GM23338 (cell line): Measurements from ENCODE around the gene CDON. TPM values are rescaled to one million over a fixed set of nuclear protein-coding genes. Genes with fewer than 3 reads are reported as not detected.

ENCODE experiments used
- ATAC-seq: fragments of 200-7000 bp; cut with Tn5 transposase; 3 replicates; pipeline ENCODE4 v1.9.1; 2020
- DNase-seq: peaks from one replicate; pipeline ENCODE4 v3.0.0-alpha.2; 2015; ENCODE audit warnings: low spot score
- H2AFZ ChIP-seq: fragments of 200-600 bp; sonication (generic); 2 replicates; pipeline ENCODE4 v1.8.0; 2016; ENCODE audit warnings: antibody characterized with exemption, mild to moderate bottlenecking, moderate library complexity
- H3F3A ChIP-seq: fragments of 200-600 bp; sonication (generic); replicated peaks from 2 replicates; pipeline ENCODE4 v1.8.0; 2017; ENCODE audit warnings: antibody characterized with exemption, mixed run types, low read depth
- H3K27ac ChIP-seq: fragments of 200-600 bp; sonication (generic); 2 replicates; pipeline ENCODE4 v1.6.1; 2016; ENCODE audit warnings: low read depth
- H3K27me3 ChIP-seq: fragments of 200-600 bp; sonication (generic); 2 replicates; pipeline ENCODE4 v1.8.0; 2016; ENCODE audit warnings: mild to moderate bottlenecking, mixed run types, moderate library complexity; ENCODE audit not compliant: insufficient read depth
- H3K36me3 ChIP-seq: fragments of 200-600 bp; sonication (generic); 2 replicates; pipeline ENCODE4 v1.8.0; 2016; ENCODE audit warnings: mild to moderate bottlenecking; ENCODE audit not compliant: insufficient read depth
- H3K4me1 ChIP-seq: fragments of 200-600 bp; sonication (generic); 2 replicates; pipeline ENCODE4 v1.8.0; 2016; ENCODE audit warnings: mild to moderate bottlenecking, moderate library complexity; ENCODE audit not compliant: insufficient read depth
- H3K4me2 ChIP-seq: fragments of 200-600 bp; sonication (generic); 2 replicates; pipeline ENCODE4 v1.7.1; 2017; ENCODE audit warnings: mixed run types
- H3K4me3 ChIP-seq: fragments of 200-600 bp; sonication (generic); 2 replicates; pipeline ENCODE4 v1.6.1; 2016; ENCODE audit warnings: mixed run types
- H3K79me2 ChIP-seq: fragments of 200-600 bp; sonication (generic); replicated peaks from 2 replicates; pipeline ENCODE4 v1.8.0; 2017; ENCODE audit warnings: mild to moderate bottlenecking; ENCODE audit not compliant: insufficient read depth
- H3K9me2 ChIP-seq: fragments of 200-600 bp; sonication (generic); 2 replicates; pipeline ENCODE4 v1.8.0; 2017; ENCODE audit not compliant: insufficient read depth
- H4K20me1 ChIP-seq: fragments of 200-600 bp; sonication (generic); replicated peaks from 2 replicates; pipeline ENCODE4 v1.8.0; 2017; ENCODE audit warnings: mild to moderate bottlenecking; ENCODE audit not compliant: insufficient read depth
- H3K27ac Mint-ChIP-seq: 2 replicates; pipeline ENCODE4 v1.8.0; 2020; ENCODE audit warnings: inconsistent platforms, mild to moderate bottlenecking, moderate library complexity, mixed read lengths
- H3K27me3 Mint-ChIP-seq: 3 replicates; pipeline ENCODE4 v1.8.0; 2022; ENCODE audit warnings: low read depth, mild to moderate bottlenecking, moderate library complexity, mixed read lengths, inconsistent platforms; ENCODE audit not compliant: insufficient read depth, poor library complexity
- H3K36me3 Mint-ChIP-seq: 3 replicates; pipeline ENCODE4 v1.8.0; 2021; ENCODE audit warnings: low read depth, mild to moderate bottlenecking, inconsistent platforms, moderate library complexity, mixed read lengths
- H3K4me1 Mint-ChIP-seq: 3 replicates; pipeline ENCODE4 v1.8.0; 2020; ENCODE audit warnings: mild to moderate bottlenecking, inconsistent platforms, mixed read lengths
- H3K4me3 Mint-ChIP-seq: 3 replicates; pipeline ENCODE4 v1.8.0; 2021; ENCODE audit warnings: moderate library complexity, mild to moderate bottlenecking, inconsistent platforms, mixed read lengths
- H3K9me3 Mint-ChIP-seq: 3 replicates; pipeline ENCODE4 v1.8.0; 2020; ENCODE audit warnings: moderate library complexity, mild to moderate bottlenecking, inconsistent platforms, mixed read lengths
- CREB1 ChIP-seq: fragments of 250-450 bp; sonication (Bioruptor Pico); IDR thresholded peaks from 2 replicates; pipeline ENCODE4 v1.5.0; 2020; ENCODE audit warnings: low read depth, mild to moderate bottlenecking, moderate library complexity
- EZH2 ChIP-seq: fragments of 200-600 bp; sonication (generic); IDR thresholded peaks from one replicate; pipeline ENCODE4 v1.8.0; 2017; ENCODE audit warnings: antibody characterized with exemption, mild to moderate bottlenecking, low read depth; ENCODE audit not compliant: unreplicated experiment
- EZH2phosphoT487 ChIP-seq: fragments of 200-600 bp; sonication (generic); IDR thresholded peaks from one replicate; pipeline ENCODE4 v1.8.1; 2018; ENCODE audit warnings: antibody characterized with exemption; ENCODE audit not compliant: unreplicated experiment
- JUNB ChIP-seq: IDR thresholded peaks from one replicate; pipeline ENCODE4 v1.6.1; 2016; ENCODE audit warnings: antibody characterized with exemption; ENCODE audit not compliant: unreplicated experiment
- NANOG ChIP-seq: IDR thresholded peaks from 2 replicates; pipeline ENCODE4 v1.6.1; 2016; ENCODE audit warnings: antibody characterized with exemption, borderline replicate concordance
- POLR2AphosphoS5 ChIP-seq: IDR thresholded peaks from 2 replicates; pipeline ENCODE4 v1.6.1; 2016; ENCODE audit warnings: antibody characterized with exemption, low read depth
- STAT1 ChIP-seq: IDR thresholded peaks from one replicate; pipeline ENCODE4 v1.6.1; 2016; ENCODE audit warnings: antibody characterized with exemption; ENCODE audit not compliant: unreplicated experiment
- ZNF114 ChIP-seq: fragments of 250-450 bp; sonication (Bioruptor Pico); IDR thresholded peaks from 2 replicates; pipeline ENCODE4 v1.5.0; 2020; ENCODE audit warnings: mild to moderate bottlenecking, moderate library complexity
- ZNF331 ChIP-seq: fragments of 250-450 bp; sonication (Bioruptor Pico); IDR thresholded peaks from 2 replicates; pipeline ENCODE4 v1.5.0; 2020; ENCODE audit warnings: low read depth, mild to moderate bottlenecking, moderate library complexity
- polyA plus RNA-seq: library from polyadenylated mRNA; unstranded; fragments of >200 nt; fragmentation: Nextera tagmentation; extraction: Ambion mirVana; gene quantifications from 2 replicates; pipeline ENCODE4 v1.2.1, GENCODE V29; 2016
- total RNA-seq: library from RNA; depleted of rRNA; stranded (reverse); fragments of >200 nt; shearing (Covaris generic); gene quantifications from 2 replicates; pipeline ENCODE4 v1.2.3, GENCODE V29; 2014
- TF ChIP-seq, protein P1 (sequence below): IDR thresholded peaks from one replicate; pipeline ENCODE4 v1.6.1; 2018; ENCODE audit warnings: antibody characterized with exemption; ENCODE audit not compliant: unreplicated experiment
- TF ChIP-seq, protein P2 (sequence below): IDR thresholded peaks from 2 replicates; pipeline ENCODE4 v1.6.1; 2016; ENCODE audit warnings: antibody characterized with exemption
- TF ChIP-seq, protein P3 (sequence below), 2 experiments: fragments of 200-600 bp in 1 of 2; sonication (generic) in 1 of 2; conservative IDR thresholded peaks; 2 replicates each; pipeline versions ENCODE4 v1.5.1 to v1.6.1; 2016 to 2017; ENCODE audit warnings: antibody characterized with exemption in 2 of 2, low read depth in 2 of 2, mild to moderate bottlenecking in 2 of 2, moderate library complexity in 1 of 2
- TF ChIP-seq, protein P4 (sequence below): fragments of 250-450 bp; sonication (Bioruptor Pico); IDR thresholded peaks from 2 replicates; pipeline ENCODE4 v1.5.0; 2020; ENCODE audit warnings: mild to moderate bottlenecking, moderate library complexity

Gene CDON
- total and polyA plus RNA-seq, 2 experiments from 2014 or later = 4.1 to 35.5 TPM

DNA sequence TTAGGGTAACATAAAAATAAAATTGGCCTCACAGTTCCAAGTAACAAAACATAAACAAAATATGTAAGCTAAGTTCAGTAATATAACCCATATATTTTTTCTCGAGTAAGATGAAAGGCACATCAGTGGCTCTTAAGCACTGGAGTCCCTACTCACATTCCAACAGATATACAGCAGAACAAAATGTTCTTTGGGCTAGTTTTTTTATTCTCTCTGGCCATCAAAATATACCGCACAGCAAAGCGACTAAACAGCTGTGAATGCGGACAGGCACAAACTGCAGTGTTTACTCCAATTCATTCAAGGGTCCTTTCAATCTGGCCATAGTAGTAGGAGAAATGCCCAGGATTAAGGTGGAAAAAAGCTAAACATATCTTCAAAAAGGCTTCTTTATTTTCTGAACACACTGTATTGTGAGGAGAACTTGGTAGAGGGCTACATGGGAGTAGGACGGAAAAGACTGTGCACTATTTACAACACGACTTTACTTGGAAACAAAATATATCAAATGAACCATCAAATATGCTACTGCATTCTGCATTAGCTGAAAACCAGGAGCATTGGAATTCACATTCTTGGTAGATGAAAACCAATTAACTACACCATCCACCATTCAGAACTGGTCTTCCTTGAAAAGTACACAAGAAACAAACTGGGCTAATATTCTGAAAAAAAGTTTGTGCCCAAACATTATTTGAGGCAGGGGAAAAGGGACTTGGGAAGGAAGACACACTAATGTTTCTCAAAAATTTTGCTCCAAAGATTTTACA lies 4.4 kb downstream of the CDON start:
- H3K79me2 ChIP-seq = peaks cover 48% of the 10 kb centered on the region
- H3K27ac ChIP-seq = no peak overlapping the region
- no peaks in the 10 kb centered on the region for H3F3A ChIP-seq
- Mint-ChIP-seq H3K36me3 (no peaks in the 10 kb centered on the region), H3K27me3 (peaks cover 3% of the 10 kb centered on the region), H3K4me3 (no peak overlapping the region), H3K27ac (no peak overlapping the region), H3K4me1 (peaks cover 33% of the 10 kb centered on the region), H3K9me3 (no peaks in the 10 kb centered on the region)
- peaks cover 5% of the 10 kb centered on the region; the same call in 1 of the 2 replicates for H4K20me1 ChIP-seq
- H3K4me3 ChIP-seq = no peak overlapping the region
- TF ChIP-seq, protein P1, sequence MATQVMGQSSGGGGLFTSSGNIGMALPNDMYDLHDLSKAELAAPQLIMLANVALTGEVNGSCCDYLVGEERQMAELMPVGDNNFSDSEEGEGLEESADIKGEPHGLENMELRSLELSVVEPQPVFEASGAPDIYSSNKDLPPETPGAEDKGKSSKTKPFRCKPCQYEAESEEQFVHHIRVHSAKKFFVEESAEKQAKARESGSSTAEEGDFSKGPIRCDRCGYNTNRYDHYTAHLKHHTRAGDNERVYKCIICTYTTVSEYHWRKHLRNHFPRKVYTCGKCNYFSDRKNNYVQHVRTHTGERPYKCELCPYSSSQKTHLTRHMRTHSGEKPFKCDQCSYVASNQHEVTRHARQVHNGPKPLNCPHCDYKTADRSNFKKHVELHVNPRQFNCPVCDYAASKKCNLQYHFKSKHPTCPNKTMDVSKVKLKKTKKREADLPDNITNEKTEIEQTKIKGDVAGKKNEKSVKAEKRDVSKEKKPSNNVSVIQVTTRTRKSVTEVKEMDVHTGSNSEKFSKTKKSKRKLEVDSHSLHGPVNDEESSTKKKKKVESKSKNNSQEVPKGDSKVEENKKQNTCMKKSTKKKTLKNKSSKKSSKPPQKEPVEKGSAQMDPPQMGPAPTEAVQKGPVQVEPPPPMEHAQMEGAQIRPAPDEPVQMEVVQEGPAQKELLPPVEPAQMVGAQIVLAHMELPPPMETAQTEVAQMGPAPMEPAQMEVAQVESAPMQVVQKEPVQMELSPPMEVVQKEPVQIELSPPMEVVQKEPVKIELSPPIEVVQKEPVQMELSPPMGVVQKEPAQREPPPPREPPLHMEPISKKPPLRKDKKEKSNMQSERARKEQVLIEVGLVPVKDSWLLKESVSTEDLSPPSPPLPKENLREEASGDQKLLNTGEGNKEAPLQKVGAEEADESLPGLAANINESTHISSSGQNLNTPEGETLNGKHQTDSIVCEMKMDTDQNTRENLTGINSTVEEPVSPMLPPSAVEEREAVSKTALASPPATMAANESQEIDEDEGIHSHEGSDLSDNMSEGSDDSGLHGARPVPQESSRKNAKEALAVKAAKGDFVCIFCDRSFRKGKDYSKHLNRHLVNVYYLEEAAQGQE = no peak
- no peak for TF ChIP-seq ZNF114 (CRISPR knock-in tag)
- TF ChIP-seq POLR2AphosphoS5 = no peak
- no peak for TF ChIP-seq JUNB
- no peak for TF ChIP-seq ZNF331 (CRISPR knock-in tag)
- no peak for TF ChIP-seq NANOG
- no peak for TF ChIP-seq EZH2
- no peak for TF ChIP-seq EZH2phosphoT487
- no peak for TF ChIP-seq CREB1 (CRISPR knock-in tag)
- TF ChIP-seq, protein P2, sequence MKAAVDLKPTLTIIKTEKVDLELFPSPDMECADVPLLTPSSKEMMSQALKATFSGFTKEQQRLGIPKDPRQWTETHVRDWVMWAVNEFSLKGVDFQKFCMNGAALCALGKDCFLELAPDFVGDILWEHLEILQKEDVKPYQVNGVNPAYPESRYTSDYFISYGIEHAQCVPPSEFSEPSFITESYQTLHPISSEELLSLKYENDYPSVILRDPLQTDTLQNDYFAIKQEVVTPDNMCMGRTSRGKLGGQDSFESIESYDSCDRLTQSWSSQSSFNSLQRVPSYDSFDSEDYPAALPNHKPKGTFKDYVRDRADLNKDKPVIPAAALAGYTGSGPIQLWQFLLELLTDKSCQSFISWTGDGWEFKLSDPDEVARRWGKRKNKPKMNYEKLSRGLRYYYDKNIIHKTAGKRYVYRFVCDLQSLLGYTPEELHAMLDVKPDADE = no peak
- no peak for TF ChIP-seq STAT1
- TF ChIP-seq, protein P3, sequence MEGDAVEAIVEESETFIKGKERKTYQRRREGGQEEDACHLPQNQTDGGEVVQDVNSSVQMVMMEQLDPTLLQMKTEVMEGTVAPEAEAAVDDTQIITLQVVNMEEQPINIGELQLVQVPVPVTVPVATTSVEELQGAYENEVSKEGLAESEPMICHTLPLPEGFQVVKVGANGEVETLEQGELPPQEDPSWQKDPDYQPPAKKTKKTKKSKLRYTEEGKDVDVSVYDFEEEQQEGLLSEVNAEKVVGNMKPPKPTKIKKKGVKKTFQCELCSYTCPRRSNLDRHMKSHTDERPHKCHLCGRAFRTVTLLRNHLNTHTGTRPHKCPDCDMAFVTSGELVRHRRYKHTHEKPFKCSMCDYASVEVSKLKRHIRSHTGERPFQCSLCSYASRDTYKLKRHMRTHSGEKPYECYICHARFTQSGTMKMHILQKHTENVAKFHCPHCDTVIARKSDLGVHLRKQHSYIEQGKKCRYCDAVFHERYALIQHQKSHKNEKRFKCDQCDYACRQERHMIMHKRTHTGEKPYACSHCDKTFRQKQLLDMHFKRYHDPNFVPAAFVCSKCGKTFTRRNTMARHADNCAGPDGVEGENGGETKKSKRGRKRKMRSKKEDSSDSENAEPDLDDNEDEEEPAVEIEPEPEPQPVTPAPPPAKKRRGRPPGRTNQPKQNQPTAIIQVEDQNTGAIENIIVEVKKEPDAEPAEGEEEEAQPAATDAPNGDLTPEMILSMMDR (conservative IDR thresholded peaks at IDR 0.05; ENCODE audit: low read depth in 2 of 2) = no peak
- TF ChIP-seq, protein P4, sequence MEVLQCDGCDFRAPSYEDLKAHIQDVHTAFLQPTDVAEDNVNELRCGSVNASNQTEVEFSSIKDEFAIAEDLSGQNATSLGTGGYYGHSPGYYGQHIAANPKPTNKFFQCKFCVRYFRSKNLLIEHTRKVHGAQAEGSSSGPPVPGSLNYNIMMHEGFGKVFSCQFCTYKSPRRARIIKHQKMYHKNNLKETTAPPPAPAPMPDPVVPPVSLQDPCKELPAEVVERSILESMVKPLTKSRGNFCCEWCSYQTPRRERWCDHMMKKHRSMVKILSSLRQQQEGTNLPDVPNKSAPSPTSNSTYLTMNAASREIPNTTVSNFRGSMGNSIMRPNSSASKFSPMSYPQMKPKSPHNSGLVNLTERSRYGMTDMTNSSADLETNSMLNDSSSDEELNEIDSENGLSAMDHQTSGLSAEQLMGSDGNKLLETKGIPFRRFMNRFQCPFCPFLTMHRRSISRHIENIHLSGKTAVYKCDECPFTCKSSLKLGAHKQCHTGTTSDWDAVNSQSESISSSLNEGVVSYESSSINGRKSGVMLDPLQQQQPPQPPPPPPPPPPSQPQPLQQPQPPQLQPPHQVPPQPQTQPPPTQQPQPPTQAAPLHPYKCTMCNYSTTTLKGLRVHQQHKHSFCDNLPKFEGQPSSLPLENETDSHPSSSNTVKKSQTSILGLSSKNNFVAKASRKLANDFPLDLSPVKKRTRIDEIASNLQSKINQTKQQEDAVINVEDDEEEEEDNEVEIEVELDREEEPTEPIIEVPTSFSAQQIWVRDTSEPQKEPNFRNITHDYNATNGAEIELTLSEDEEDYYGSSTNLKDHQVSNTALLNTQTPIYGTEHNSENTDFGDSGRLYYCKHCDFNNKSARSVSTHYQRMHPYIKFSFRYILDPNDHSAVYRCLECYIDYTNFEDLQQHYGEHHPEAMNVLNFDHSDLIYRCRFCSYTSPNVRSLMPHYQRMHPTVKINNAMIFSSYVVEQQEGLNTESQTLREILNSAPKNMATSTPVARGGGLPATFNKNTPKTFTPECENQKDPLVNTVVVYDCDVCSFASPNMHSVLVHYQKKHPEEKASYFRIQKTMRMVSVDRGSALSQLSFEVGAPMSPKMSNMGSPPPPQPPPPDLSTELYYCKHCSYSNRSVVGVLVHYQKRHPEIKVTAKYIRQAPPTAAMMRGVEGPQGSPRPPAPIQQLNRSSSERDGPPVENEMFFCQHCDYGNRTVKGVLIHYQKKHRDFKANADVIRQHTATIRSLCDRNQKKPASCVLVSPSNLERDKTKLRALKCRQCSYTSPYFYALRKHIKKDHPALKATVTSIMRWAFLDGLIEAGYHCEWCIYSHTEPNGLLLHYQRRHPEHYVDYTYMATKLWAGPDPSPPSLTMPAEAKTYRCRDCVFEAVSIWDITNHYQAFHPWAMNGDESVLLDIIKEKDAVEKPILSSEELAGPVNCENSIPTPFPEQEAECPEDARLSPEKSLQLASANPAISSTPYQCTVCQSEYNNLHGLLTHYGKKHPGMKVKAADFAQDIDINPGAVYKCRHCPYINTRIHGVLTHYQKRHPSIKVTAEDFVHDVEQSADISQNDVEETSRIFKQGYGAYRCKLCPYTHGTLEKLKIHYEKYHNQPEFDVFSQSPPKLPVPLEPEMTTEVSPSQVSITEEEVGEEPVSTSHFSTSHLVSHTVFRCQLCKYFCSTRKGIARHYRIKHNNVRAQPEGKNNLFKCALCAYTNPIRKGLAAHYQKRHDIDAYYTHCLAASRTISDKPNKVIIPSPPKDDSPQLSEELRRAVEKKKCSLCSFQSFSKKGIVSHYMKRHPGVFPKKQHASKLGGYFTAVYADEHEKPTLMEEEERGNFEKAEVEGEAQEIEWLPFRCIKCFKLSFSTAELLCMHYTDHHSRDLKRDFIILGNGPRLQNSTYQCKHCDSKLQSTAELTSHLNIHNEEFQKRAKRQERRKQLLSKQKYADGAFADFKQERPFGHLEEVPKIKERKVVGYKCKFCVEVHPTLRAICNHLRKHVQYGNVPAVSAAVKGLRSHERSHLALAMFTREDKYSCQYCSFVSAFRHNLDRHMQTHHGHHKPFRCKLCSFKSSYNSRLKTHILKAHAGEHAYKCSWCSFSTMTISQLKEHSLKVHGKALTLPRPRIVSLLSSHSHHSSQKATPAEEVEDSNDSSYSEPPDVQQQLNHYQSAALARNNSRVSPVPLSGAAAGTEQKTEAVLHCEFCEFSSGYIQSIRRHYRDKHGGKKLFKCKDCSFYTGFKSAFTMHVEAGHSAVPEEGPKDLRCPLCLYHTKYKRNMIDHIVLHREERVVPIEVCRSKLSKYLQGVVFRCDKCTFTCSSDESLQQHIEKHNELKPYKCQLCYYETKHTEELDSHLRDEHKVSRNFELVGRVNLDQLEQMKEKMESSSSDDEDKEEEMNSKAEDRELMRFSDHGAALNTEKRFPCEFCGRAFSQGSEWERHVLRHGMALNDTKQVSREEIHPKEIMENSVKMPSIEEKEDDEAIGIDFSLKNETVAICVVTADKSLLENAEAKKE (CRISPR knock-in tag) = no peak
- no peak overlapping the region for H2AFZ ChIP-seq
- H3K27me3 ChIP-seq = no peaks in the 10 kb centered on the region
- no peak overlapping the region for H3K4me2 ChIP-seq
- DNase-seq (no peak), ATAC-seq (no peak)
- no peaks in the 10 kb centered on the region for H3K36me3 ChIP-seq
- peaks cover 13% of the 10 kb centered on the region; the same call in 1 of the 2 replicates for H3K4me1 ChIP-seq
- H3K9me2 ChIP-seq = no peaks in the 10 kb centered on the region
